ENCODE results near the gene UBE2H.
"Not testable (repeated sequence)": the region's sequence is repeated elsewhere in the genome, so short reads cannot be mapped to it uniquely, and the experiment has no call there.

UBE2H gene

DNA sequence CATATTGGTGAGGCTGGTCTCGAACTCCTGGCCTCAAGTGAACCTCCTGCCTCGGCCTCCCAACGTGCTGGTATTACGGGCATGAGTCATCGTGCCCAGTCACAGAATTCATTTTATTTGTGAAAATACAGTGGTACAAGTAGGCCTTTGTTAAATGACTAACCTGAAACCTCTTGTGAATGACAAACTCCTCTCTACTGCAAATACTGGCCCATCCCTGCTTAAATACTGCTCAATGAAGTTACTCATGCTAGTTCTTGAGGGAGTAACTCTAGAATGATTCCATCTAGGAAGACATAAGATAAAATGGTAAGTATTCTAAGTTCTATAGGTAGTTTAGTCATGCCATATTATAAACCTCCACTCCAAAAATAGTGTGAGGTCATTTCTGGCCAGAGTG is 80.7 kb downstream of the UBE2H start:
- DNase-seq (ENCODE audit: low spot score): no peak

DNA sequence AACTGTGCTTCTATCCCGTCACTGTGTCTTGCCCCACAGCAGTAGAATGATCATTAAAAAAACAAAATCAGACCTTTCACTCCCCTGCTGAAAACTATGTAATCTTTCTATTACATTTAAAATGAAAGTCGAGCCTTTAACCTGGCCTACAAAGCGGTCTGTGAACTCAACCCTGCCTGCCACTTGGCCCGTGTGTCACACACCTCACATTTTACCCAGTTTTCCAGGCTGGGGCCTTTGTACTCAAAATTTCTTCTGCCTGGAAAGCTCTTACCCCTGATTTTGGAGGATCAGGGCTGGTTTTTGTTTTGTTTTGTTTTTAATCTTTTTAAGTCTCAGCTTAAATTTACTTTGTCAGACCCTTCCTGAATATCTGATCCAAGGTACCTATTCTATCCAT is 82.1 kb downstream of the UBE2H start:
- no peak for DNase-seq (ENCODE audit: low spot score)

DNA sequence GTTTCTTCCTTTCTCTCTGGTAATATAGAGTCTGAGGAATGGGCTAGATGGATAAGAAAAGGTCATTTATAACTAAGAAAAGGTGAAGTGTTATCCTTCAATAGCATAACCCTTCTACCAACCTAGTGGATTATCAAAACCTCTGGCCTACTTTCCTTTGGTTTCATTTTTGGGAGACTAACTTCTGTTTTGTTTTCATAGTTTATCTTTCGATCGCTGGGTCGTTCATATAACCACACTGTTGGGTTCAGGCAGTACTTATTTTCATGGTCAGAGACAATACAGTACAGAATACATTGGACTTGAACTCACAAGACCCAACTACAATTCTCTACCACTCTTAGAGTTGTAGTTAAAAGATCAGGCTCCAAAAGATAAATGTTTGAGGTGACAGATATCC is 86.5 kb downstream of the UBE2H start:
- no peak for DNase-seq (ENCODE audit: low spot score)

DNA sequence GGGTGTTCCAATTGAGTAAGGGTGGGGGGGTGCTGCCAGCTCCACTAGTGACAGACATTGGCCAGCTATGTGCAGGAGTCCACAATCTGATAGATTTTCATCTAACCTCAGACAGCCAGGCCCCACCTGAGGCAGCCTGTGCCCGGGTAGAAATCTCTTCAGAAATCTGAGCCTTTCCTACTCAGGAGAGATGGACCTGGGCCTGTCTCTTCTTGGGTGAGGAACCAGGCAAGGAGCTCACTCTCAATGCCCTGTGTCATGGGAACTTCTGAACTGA is 86.9 kb downstream of the UBE2H start:
- no peak for DNase-seq (ENCODE audit: low spot score)

DNA sequence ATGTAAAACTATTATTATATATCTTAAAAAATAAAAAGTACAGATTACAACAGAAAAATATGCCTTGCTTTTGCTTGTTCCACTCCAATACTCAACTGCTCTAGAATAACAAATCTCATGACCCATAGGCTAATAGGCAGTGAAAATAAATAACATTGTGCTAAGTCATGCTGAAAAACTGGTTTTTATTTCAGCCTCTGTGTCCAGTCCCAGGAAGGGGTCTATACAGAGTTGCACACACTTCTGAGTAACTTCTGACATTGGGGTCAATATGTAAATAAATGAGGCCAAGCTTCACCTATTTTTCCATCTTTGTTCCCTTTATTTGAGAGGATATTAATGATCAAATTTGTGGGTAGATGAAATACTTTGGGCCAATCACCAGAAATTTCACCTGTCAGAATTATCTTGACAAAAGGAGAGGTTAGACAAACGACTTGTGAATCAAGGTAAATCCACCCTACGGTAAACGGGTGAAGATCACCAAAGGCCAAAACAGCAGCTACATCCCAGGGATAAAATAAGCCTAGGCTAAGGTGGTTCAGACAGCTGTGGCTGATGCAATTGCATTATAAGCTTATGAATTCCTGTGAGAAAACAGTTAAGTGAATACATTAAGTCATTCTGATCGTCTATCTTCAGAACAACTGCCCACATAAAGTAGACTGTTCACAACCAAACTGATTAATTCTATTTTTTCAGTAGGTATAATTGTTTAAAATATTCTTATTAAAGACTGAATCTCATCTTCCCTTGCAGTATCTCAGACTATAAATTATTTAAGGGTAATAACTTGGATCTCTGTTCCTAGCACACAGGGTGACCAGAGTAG is 87.5 kb downstream of the UBE2H start:
- DNase-seq (ENCODE audit: low spot score): no peak

DNA sequence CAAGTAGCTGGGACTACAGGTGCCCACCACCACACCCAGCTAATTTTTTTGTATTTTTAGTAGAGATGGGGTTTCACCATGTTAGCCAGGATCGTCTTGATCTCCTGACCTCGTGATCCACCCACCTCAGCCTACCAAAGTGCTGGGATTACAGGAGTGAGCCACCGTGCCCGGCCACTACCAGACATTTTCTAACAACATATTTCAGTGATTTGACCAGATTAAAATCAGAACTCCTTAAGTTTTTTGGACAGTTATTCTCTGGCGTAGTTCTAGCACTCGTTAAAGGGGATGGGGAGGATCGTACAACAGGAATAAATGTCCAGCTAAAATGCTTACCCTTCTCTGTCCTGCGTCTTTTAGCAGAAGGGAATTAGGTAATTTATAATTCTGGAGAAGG is 88.1 kb downstream of the UBE2H start:
- DNase-seq (ENCODE audit: low spot score): not testable (repeated sequence)

- DNase-seq (ENCODE audit: low spot score): no peak
These were observed 88.7 kb downstream of the UBE2H start for GRCh38 chr7:129864042-129864441.

- DNase-seq (ENCODE audit: low spot score): no peak
These were observed 90.1 kb downstream of the UBE2H start for GRCh38 chr7:129862682-129863081.

GRCh38 chr7:129860784-129861183 is 92.0 kb downstream of the UBE2H start:
- DNase-seq (ENCODE audit: low spot score): not testable (repeated sequence)

GRCh38 chr7:129859183-129859582 is 93.6 kb downstream of the UBE2H start:
- no peak for DNase-seq (ENCODE audit: low spot score)

DNA sequence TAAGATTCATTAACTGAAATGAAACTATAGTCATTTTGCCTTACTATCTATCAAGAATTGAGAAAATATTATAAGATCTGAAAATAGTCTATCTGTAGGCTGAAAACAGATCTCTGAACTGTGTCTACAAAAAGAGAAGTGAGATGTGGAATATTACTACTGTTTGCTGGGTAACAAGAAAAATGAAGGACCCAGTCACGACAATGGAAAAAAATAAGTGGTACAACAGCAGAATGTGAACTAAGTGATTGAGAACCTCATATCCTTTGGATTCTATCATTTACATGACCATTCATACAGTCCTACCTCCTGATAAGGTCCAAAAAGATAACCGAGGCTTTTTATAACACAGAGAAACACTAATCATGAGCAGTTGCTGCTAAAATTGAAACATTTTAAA is 94.3 kb downstream of the UBE2H start:
- DNase-seq (ENCODE audit: low spot score): no peak

- no peak for DNase-seq (ENCODE audit: low spot score)
These were observed 95.4 kb downstream of the UBE2H start for GRCh38 chr7:129857313-129857712.

- DNase-seq (ENCODE audit: low spot score): no peak
These were observed 96.6 kb downstream of the UBE2H start for GRCh38 chr7:129855935-129856717.

- DNase-seq (ENCODE audit: low spot score): no peak
These were observed 97.5 kb downstream of the UBE2H start for GRCh38 chr7:129855234-129855673.

- DNase-seq (ENCODE audit: low spot score): no peak
These were observed 98.4 kb downstream of the UBE2H start for GRCh38 chr7:129854401-129854800.

DNA sequence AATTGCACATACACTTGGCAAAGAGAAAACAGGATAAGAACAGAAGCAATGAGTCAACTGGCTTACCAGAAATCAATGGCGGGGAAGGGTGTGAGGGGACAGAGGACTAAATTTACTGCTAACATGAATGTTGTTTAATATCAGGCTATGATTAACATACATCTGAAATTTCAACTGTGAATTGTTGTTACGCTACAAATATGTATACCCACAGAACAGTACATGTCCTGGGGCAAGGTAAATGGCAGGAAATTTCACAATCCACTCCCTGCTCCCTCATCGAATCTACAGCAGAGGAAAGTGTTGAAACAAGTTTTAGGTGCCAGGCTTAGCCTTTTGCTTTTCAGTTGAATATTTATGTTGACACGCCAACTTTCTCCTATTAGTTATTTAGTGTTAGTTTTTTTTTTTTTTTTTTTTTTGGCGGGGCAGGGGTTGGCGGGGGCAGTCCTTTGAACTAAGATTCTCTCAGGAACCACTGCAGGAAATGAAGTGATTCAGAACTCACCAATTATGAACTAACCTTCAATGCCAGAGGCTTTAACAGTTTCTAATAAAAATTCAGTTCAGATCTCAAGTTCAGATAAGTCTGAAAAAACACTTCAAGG is 99.0 kb downstream of the UBE2H start:
- no peak for DNase-seq (ENCODE audit: low spot score)

- no peak for DNase-seq (ENCODE audit: low spot score)
These were observed 101.0 kb downstream of the UBE2H start for GRCh38 chr7:129851809-129852208.

DNA sequence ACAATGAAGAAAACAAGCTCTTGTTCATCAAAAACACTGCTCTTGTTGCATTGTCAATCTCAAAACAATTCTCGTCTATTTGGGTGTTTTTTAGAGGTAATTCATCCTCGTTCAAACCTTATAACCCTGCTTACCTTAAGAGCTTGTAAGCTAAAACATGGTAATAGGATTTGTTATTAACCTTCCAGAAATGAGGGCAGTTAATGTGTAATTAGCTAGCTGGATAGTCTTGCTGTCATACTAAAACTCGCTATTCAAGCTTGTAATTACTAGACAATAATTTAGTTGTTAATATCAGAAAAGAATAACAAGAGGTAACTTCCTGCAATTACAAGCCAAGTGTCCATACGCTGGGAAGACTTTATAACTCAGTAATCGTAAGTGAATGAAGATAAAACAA is 101.6 kb downstream of the UBE2H start:
- no peak for DNase-seq (ENCODE audit: low spot score)

DNA sequence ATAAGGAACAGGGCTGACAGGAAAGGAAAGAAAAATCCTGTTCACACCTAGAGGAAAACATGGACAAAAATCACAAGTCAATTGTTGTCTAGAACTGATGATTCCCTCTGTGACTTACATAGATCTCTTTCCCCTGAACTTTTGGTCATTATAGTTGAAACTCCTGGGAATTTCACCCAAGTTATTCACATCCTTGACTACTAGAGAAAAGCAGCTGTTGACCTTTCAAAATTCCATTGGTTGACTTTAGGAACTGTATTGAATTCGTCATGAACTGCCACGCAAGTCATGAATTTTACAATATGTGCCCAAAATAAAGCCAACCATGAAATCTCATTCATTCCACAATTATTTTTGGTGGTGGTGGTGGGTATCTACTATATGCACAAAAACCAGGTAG is 104.3 kb downstream of the UBE2H start:
- no peak for DNase-seq (ENCODE audit: low spot score)

GRCh38 chr7:129845972-129846327 is 106.8 kb downstream of the UBE2H start:
- DNase-seq (ENCODE audit: low spot score): no peak

DNA sequence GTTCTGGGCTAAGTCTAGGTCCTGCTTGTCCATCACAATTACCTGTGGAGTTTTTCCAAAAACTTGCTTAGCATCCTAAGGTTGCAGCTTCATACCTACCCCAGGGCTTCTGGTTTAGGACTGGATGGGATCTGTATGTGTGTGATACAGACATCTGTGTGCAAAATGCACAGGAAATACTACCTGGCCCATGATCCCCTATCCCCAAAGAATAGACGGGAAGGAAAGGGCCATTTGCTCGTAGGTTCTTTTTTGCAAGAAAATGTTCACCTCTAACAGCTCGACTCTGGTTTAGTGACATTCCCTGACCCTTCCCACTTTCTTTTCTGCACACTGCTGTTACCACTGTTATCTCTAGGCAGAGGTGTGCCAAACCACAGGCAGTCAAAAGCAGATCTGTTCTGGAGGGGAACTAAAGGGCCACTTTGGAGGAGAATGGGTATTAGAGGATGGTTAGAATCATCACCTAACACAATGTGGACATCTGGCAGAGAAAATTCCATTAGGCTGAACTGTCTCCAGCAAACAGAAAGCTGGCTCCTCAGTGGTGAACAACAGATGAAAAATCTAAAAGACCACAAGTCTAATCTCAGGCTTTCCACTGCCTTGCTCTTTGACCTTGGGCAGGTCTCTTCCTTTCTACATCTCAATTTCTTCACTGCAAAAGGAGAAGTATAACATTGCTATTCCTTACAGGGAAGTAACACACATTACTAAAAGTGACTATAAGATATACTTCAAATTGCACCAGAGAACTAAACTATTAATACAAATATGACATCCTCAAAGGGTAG is 107.4 kb downstream of the UBE2H start:
- no peak for DNase-seq (ENCODE audit: low spot score)
